Ectodermal cell (in vitro differentiated cells): ENCODE results near the gene DPCD.

Experiments used
- H3K27ac ChIP-seq: 2 replicates; pipeline ENCODE4 v1.7.0; 2013; ENCODE audit warnings: mild to moderate bottlenecking, low read depth, low read length; ENCODE audit not compliant: insufficient read depth, poor library complexity, severe bottlenecking
- H3K27me3 ChIP-seq: 2 replicates; pipeline ENCODE4 v1.7.0; 2013; ENCODE audit warnings: mild to moderate bottlenecking, low read length; ENCODE audit not compliant: insufficient read depth, control insufficient read depth, poor library complexity, severe bottlenecking
- H3K36me3 ChIP-seq: one replicate; pipeline ENCODE4 v1.7.0; 2013; ENCODE audit warnings: low read length; ENCODE audit not compliant: control insufficient read depth, insufficient read depth
- H3K4me1 ChIP-seq: one replicate; pipeline ENCODE4 v1.7.0; 2013; ENCODE audit warnings: low read length; ENCODE audit not compliant: control insufficient read depth, insufficient read depth
- H3K4me3 ChIP-seq: 2 replicates; pipeline ENCODE4 v1.7.0; 2013; ENCODE audit warnings: low read depth, low read length, control low read depth; ENCODE audit not compliant: insufficient read depth
- H3K9me3 ChIP-seq: 2 replicates; pipeline ENCODE4 v1.7.0; 2013; ENCODE audit warnings: mild to moderate bottlenecking, low read length, moderate library complexity; ENCODE audit not compliant: control insufficient read depth
- WGBS, 2 experiments: methylation state at CpG; one replicate each; pipeline ENCODE4 v1.1.7; 2013; ENCODE audit warnings: missing lambda C conversion rate in 2 of 2; 5-methylcytosine and 5-hydroxymethylcytosine counted together

Gene DPCD

DNA sequence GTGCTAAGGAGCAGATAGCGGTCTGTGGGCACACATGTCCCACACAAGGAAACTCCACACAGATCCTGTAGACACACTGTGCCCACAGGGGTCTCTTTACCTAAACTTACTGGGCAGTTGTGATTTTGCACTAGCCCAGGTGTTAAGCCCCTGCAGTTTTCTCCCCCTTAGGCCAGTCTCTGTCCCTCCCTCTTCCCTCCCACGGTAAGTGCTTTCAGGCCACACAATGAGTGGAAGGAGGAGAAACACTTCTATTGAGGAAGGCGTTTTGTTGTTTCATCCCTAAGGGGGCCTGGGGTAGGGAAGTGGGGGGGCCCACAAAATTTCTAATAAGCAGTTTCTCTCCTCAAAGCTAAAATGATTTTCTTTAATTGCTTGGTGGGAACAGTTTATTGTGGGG is 55.4 kb downstream of the DPCD start:
- Histone ChIP-seq H3K27me3 (no peaks in the 10 kb centered on the region), H3K4me3 (no peak overlapping the region), H3K9me3 (no peaks in the 10 kb centered on the region), H3K27ac (no peak overlapping the region), H3K36me3 (no peaks in the 10 kb centered on the region), H3K4me1 (peaks cover 34% of the 10 kb centered on the region)
- WGBS, 2 experiments: 38 to 42% methylated on average over 2 of the region's 3 CpGs

DNA sequence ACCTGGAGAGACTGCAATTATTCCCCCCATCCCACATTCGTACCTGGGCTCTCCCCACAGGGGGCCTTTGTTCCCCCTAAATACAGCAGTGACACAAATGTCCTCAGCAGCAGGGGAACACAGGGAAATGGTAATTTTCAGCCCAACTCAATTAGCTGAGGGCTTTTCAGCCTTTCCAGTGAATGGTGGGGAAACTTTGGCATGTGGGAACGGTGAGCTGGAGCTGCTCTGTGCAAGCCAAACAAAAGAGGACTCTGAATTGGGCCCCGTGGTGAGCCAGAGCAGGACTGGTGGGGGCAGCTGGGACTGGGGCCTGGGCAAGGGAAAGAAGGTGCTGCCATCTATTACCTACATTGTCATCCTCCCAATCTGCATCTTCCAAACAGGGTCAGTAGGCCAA is 55.9 kb downstream of the DPCD start:
- 1 to 3% methylated on average over 3 of the region's 3 CpGs for WGBS, 2 experiments
- Histone ChIP-seq H3K27ac (no peak overlapping the region), H3K4me3 (no peak overlapping the region), H3K4me1 (peaks cover 34% of the 10 kb centered on the region), H3K27me3 (no peaks in the 10 kb centered on the region), H3K9me3 (no peaks in the 10 kb centered on the region), H3K36me3 (no peaks in the 10 kb centered on the region)

DNA sequence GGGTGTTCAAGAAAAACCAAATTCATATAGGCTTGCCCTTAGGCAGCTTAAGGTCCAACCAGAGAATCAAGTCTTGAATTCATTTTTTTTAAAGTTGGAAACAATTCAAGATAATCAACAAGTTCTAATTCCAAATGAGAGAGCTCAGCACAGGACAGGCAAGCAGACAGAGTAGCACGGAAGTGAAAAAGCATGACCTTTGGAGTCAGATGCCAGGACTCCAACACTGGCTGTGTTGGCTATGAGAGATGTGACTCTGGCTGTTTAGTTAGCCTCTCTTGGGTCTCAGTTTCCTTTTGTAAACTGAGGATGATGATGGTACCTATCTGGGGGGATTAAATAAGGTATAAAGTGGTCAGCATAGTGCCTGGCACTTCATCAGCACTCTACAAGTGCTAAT is 57.5 kb downstream of the DPCD start:
- no peaks in the 10 kb centered on the region for H3K36me3 ChIP-seq
- no peaks in the 10 kb centered on the region for H3K27me3 ChIP-seq
- H3K27ac ChIP-seq: no peak overlapping the region
- H3K4me3 ChIP-seq: no peak overlapping the region
- no peaks in the 10 kb centered on the region for H3K9me3 ChIP-seq
- 89 to 98% methylated on average over 1 of the region's 1 CpG for WGBS, 2 experiments
- peaks cover 41% of the 10 kb centered on the region for H3K4me1 ChIP-seq

DNA sequence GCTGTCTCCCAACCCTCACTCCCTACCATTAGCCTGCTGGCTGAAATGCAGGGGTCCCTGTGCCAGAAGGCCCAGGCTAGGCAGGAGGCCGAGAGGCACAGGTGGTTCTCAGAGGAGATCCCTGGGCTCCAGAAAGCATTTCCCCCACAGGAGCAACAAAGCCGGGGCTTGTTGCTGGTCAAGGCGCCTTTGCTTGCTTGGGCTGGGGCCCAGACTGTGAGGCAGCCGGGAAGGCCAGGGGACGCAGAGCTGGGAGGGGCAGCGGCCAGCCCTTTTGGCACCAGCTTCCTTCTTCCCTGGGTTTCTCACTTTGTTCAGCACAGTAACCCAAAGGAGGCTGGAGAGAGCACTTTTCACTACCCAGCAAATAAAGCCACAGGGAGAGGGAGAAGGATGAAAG is 58.2 kb downstream of the DPCD start:
- WGBS, 2 experiments: 92 to 93% methylated on average over 6 of the region's 6 CpGs
- no peaks in the 10 kb centered on the region for H3K9me3 ChIP-seq
- peaks cover 48% of the 10 kb centered on the region for H3K4me1 ChIP-seq
- H3K27me3 ChIP-seq: no peaks in the 10 kb centered on the region
- H3K27ac ChIP-seq: no peak overlapping the region
- H3K36me3 ChIP-seq: no peaks in the 10 kb centered on the region
- no peak overlapping the region for H3K4me3 ChIP-seq

DNA sequence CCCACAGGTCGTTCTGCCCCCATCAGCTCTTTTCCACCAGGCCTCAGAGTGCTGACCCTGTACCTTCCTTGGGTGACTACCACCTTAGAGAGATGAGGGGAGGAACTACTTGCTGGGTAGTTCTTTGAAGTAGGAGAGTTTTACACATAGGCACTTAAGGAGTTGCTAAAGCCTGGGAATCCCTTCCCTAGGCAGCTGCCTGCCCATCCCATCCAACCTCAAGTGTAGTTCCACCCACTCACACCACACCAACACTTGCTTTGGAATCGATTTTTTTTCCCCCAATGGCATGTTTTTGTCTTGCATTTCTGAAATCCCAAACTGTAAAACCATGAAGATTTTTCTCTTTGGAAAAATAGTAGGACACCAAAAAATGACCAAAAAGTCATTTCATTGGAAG is 59.1 kb downstream of the DPCD start:
- Histone ChIP-seq H3K4me3 (no peak overlapping the region), H3K36me3 (no peaks in the 10 kb centered on the region), H3K27ac (no peak overlapping the region), H3K4me1 (peaks cover 54% of the 10 kb centered on the region), H3K27me3 (no peaks in the 10 kb centered on the region), H3K9me3 (no peaks in the 10 kb centered on the region)
- 89 to 95% methylated on average over 2 of the region's 2 CpGs for WGBS, 2 experiments

DNA sequence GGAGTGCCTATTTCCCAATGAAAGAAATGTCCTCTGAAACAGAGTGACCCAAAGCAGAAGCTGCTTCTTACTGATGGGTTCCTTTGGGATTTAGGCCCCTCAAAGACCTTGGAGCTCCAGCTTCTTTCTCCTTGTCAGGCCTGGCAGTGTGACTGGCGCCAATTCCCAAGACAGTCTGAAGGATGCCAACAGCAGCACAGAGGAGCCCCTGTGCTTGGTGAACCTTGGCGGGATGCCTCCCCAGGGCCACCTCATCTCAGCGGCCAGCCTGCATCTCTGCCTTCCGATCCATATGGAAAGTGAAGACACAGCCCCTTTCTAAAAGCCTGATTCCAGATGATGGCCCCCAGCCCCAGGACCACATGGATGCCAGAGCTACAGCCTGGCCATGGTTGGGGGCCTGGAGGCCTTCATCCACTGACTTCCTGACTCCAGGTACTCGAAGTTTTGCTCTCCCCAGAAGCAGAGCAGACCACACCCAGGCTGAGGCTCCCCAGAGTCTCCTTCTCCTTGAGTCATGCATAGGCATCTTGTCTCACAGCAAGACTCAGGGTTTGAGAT is 61.5 kb downstream of the DPCD start:
- no peak overlapping the region for H3K4me3 ChIP-seq
- H3K9me3 ChIP-seq: no peaks in the 10 kb centered on the region
- no peaks in the 10 kb centered on the region for H3K27me3 ChIP-seq
- no peaks in the 10 kb centered on the region for H3K36me3 ChIP-seq
- 95% methylated on average over 5 of the region's 5 CpGs for WGBS, 2 experiments
- H3K27ac ChIP-seq: no peak overlapping the region
- H3K4me1 ChIP-seq: peaks cover 39% of the 10 kb centered on the region

DNA sequence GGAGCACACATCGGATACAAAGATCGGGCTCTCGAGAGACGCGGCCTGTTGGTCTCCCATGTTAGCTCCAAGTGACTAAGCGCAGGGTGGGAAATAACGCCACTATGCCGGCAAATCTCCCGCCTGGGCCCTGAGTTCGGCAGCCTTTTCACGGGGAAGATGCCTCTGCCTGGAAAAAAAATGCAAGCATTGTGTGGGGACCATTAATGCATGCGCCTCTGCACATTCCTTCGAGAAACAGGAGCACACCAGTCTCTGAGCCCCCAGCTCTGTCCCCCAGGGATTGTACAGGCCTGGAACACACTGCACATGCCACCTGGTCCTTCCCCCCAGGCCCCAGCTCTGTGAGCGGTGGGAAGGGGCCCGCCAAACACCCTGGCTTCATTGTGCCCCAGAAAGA is 62.7 kb downstream of the DPCD start:
- no peaks in the 10 kb centered on the region for H3K9me3 ChIP-seq
- H3K27ac ChIP-seq: peak overlapping the region; percentile 47
- H3K4me1 ChIP-seq: peaks cover 31% of the 10 kb centered on the region
- no peak overlapping the region for H3K4me3 ChIP-seq
- no peaks in the 10 kb centered on the region for H3K27me3 ChIP-seq
- 67 to 79% methylated on average over 15 of the region's 15 CpGs for WGBS, 2 experiments
- no peaks in the 10 kb centered on the region for H3K36me3 ChIP-seq

DNA sequence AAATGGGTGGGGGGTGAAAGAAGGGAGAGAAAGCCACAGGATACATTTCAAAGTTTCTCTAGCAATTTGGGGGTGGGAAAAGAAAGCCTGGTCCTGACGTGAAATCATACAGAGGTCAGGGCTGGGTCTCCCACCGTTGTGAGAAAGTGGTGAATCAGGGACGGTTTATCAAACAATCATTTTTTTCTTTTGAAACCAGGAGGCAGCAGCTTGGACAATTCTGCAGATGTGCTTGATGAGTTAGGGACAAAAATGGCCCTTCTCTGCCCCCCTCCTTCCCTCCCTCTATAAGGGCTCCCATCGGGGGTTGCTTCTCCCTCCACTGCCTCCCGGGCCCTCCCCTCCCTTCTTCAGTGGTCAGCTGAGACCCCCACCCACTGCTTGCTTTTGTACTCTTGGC is 63.2 kb downstream of the DPCD start:
- no peak overlapping the region for H3K4me3 ChIP-seq
- no peaks in the 10 kb centered on the region for H3K9me3 ChIP-seq
- peak overlapping the region; percentile 47 for H3K27ac ChIP-seq
- 46 to 47% methylated on average over 5 of the region's 5 CpGs for WGBS, 2 experiments
- H3K27me3 ChIP-seq: no peaks in the 10 kb centered on the region
- H3K36me3 ChIP-seq: no peaks in the 10 kb centered on the region
- peaks cover 31% of the 10 kb centered on the region for H3K4me1 ChIP-seq

DNA sequence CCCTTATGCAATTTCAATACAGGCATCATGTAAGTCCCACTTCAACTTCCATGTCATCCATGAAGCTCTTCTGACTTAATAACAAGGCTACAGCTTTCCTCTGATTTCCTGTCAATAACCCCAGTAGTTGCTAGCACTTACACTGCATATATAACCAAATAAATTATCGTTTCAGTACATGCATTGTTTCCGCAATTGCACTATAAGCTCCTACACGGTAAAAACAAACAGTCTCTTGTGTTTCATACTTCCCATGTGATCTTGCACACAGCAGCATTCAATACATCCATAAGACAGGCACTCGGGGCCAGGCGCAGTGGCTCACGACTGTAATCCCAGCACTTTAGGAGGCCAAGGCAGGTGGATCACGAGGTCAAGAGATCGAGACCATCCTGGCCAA is 65.4 kb downstream of the DPCD start:
- peaks cover 31% of the 10 kb centered on the region for H3K4me1 ChIP-seq
- no peak overlapping the region for H3K27ac ChIP-seq
- H3K9me3 ChIP-seq: no peaks in the 10 kb centered on the region
- no peaks in the 10 kb centered on the region for H3K27me3 ChIP-seq
- H3K36me3 ChIP-seq: no peaks in the 10 kb centered on the region
- 90 to 94% methylated on average over 8 of the region's 8 CpGs for WGBS, 2 experiments
- H3K4me3 ChIP-seq: no peak overlapping the region

DNA sequence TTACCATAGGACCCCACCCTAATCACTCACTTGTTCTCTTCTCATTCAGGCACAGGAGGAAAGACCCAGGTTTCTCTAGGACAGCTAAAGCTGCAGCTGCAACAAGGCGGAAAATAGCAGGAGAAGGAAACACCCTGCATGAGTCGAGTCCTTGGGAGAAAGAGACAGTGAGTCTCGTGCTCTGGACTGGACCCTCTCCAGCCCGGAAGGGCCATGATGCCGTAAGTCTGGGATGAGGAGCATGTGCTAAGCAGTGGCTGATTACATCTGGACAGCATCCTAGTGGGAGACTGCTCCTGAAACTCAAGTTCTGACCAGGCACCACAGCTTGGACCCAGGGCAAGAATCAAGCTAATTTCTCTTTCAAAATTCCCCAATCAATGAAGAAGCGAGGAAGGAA is 67.4 kb downstream of the DPCD start:
- Histone ChIP-seq H3K27ac (no peak overlapping the region), H3K27me3 (no peaks in the 10 kb centered on the region), H3K4me3 (no peak overlapping the region), H3K4me1 (peaks cover 29% of the 10 kb centered on the region), H3K9me3 (no peaks in the 10 kb centered on the region), H3K36me3 (no peaks in the 10 kb centered on the region)
- 76 to 78% methylated on average over 6 of the region's 6 CpGs for WGBS, 2 experiments

DNA sequence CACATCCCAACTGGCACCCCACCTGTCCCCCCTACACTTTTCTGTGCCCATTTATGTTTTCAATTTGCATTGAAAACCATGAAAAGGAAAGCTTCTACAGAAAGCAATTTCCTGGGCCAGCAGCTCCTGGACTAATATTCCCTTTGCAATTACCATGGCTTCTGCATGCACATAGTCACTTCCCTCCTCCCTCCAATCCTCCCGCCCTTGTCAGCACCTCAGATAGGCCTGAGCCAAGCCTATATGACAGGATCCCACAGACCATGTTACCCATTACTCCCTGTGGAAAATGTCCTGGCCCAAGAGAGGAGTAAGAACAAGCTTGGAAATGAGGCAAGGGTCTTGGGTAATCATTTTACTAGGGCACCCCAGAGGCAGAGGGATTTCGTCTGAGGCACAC is 68.8 kb downstream of the DPCD start:
- peaks cover 28% of the 10 kb centered on the region for H3K4me1 ChIP-seq
- no peaks in the 10 kb centered on the region for H3K9me3 ChIP-seq
- 89 to 94% methylated on average over 2 of the region's 2 CpGs for WGBS, 2 experiments
- H3K27me3 ChIP-seq: no peaks in the 10 kb centered on the region
- H3K27ac ChIP-seq: no peak overlapping the region
- no peak overlapping the region for H3K4me3 ChIP-seq
- no peaks in the 10 kb centered on the region for H3K36me3 ChIP-seq
